ENCODE results near the gene MFN2.
"Not testable (repeated sequence)": the region's sequence is repeated elsewhere in the genome, so short reads cannot be mapped to it uniquely, and the experiment has no call there.

Gene MFN2

GRCh38 chr1:12008355-12008754 is 28.1 kb downstream of the MFN2 start:
- H3K4me3 ChIP-seq (ENCODE audit: insufficient read depth, low read depth, low read length); H3K9me3 ChIP-seq (ENCODE audit: control insufficient read depth, low read length); H3K27me3 ChIP-seq (ENCODE audit: control insufficient read depth, insufficient read depth, low read length, poor library complexity, severe bottlenecking); H3K27ac ChIP-seq (ENCODE audit: insufficient read depth, low read depth, low read length, poor library complexity, severe bottlenecking); H3K4me1 ChIP-seq (ENCODE audit: control insufficient read depth, insufficient read depth, low read length): not testable (repeated sequence)
- WGBS, 2 experiments, result 95% methylated on average over 33 of the region's 33 CpGs
- peaks cover 64% of the 10 kb centered on the region for H3K36me3 ChIP-seq (ENCODE audit: control insufficient read depth, insufficient read depth, low read length)

DNA sequence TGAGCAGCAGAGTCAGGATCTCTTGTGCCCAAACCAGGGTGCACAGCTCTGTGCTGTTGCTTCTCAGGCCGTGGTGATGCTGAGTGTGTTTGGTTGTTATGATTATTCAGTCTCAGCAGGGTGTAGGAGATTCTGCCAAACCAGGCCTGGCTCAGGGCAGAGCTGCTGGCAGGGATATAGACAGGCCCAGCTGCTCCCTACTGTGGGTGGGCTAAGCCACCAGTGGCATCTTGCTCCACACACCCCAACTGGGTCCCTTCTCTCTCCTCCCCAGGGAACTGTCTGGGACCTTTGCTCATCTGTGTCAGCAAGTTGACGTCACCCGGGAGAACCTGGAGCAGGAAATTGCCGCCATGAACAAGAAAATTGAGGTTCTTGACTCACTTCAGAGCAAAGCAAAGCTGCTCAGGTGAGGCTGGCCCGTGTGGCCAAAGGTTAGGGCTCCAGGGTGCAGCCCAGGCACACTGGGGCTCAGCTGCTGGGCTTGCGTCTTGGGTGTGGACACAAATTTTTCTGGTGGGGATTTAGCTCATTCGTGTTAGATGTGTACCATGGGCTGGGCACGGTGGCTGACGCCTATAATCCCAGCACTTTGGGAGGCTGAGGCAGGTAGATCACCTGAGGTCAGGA is 29.2 kb downstream of the MFN2 start:
- Histone ChIP-seq H3K4me3 (ENCODE audit: insufficient read depth, low read depth, low read length) (no peak overlapping the region), H3K9me3 (ENCODE audit: control insufficient read depth, low read length) (no peaks in the 10 kb centered on the region), H3K36me3 (ENCODE audit: control insufficient read depth, insufficient read depth, low read length) (peaks cover 55% of the 10 kb centered on the region), H3K27me3 (ENCODE audit: control insufficient read depth, insufficient read depth, low read length, poor library complexity, severe bottlenecking) (no peaks in the 10 kb centered on the region), H3K27ac (ENCODE audit: insufficient read depth, low read depth, low read length, poor library complexity, severe bottlenecking) (no peak overlapping the region), H3K4me1 (ENCODE audit: control insufficient read depth, insufficient read depth, low read length) (no peaks in the 10 kb centered on the region)
- WGBS, 2 experiments, result 96 to 97% methylated on average over 9 of the region's 9 CpGs

- Histone ChIP-seq H3K27me3 (ENCODE audit: control insufficient read depth, insufficient read depth, low read length, poor library complexity, severe bottlenecking) (no peaks in the 10 kb centered on the region), H3K4me1 (ENCODE audit: control insufficient read depth, insufficient read depth, low read length) (no peaks in the 10 kb centered on the region), H3K36me3 (ENCODE audit: control insufficient read depth, insufficient read depth, low read length) (peaks cover 44% of the 10 kb centered on the region), H3K9me3 (ENCODE audit: control insufficient read depth, low read length) (no peaks in the 10 kb centered on the region), H3K4me3 (ENCODE audit: insufficient read depth, low read depth, low read length) (no peak overlapping the region), H3K27ac (ENCODE audit: insufficient read depth, low read depth, low read length, poor library complexity, severe bottlenecking) (no peak overlapping the region)
- 92 to 95% methylated on average over 15 to 16 of the region's 16 CpGs for WGBS, 2 experiments
Measured at GRCh38 chr1:12010746-12011570, 30.7 kb downstream of the MFN2 start.

- no peak overlapping the region for H3K4me3 ChIP-seq (ENCODE audit: insufficient read depth, low read depth, low read length)
- H3K4me1 ChIP-seq (ENCODE audit: control insufficient read depth, insufficient read depth, low read length), result no peaks in the 10 kb centered on the region
- H3K36me3 ChIP-seq (ENCODE audit: control insufficient read depth, insufficient read depth, low read length), result peaks cover 35% of the 10 kb centered on the region
- WGBS, 2 experiments, result 92 to 94% methylated on average over 4 of the region's 4 CpGs
- H3K27me3 ChIP-seq (ENCODE audit: control insufficient read depth, insufficient read depth, low read length, poor library complexity, severe bottlenecking), result no peaks in the 10 kb centered on the region
- no peaks in the 10 kb centered on the region for H3K9me3 ChIP-seq (ENCODE audit: control insufficient read depth, low read length)
- no peak overlapping the region for H3K27ac ChIP-seq (ENCODE audit: insufficient read depth, low read depth, low read length, poor library complexity, severe bottlenecking)
Measured at GRCh38 chr1:12011998-12012397, 31.8 kb downstream of the MFN2 start.

GRCh38 chr1:12012560-12013316 is 32.5 kb downstream of the MFN2 start:
- no peaks in the 10 kb centered on the region for H3K4me1 ChIP-seq (ENCODE audit: control insufficient read depth, insufficient read depth, low read length)
- no peak overlapping the region for H3K4me3 ChIP-seq (ENCODE audit: insufficient read depth, low read depth, low read length)
- no peaks in the 10 kb centered on the region for H3K27me3 ChIP-seq (ENCODE audit: control insufficient read depth, insufficient read depth, low read length, poor library complexity, severe bottlenecking)
- H3K9me3 ChIP-seq (ENCODE audit: control insufficient read depth, low read length), result no peaks in the 10 kb centered on the region
- 96 to 99% methylated on average over 8 of the region's 8 CpGs for WGBS, 2 experiments
- peaks cover 31% of the 10 kb centered on the region for H3K36me3 ChIP-seq (ENCODE audit: control insufficient read depth, insufficient read depth, low read length)
- no peak overlapping the region for H3K27ac ChIP-seq (ENCODE audit: insufficient read depth, low read depth, low read length, poor library complexity, severe bottlenecking)

GRCh38 chr1:12014141-12014991 is 34.1 kb downstream of the MFN2 start:
- 90 to 92% methylated on average over 16 of the region's 16 CpGs for WGBS, 2 experiments

DNA sequence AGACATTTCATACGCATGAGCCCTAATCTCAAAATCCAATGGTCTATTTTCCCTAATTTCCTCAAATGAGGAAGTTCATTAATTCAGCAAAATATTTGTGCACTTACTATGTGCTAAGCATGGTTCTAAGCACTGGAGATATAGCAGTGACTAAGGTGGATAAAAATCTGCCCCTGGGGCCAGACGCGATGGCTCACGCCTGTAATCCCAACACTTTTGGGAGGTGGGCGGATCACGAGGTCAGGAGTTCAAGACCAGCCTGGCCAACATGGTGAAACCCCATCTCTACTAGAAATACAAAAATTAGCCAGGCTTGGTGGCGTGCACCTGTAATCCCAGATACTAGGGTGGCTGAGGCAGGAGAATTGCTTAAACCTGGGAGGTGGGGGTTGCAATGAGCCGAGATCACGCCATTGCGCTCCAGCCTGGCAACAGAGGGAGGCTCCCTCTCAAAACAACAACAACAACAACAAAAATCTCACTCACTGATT is 34.8 kb downstream of the MFN2 start:
- H3K4me1 ChIP-seq (ENCODE audit: control insufficient read depth, insufficient read depth, low read length), result no peaks in the 10 kb centered on the region
- no peak overlapping the region for H3K4me3 ChIP-seq (ENCODE audit: insufficient read depth, low read depth, low read length)
- no peaks in the 10 kb centered on the region for H3K27me3 ChIP-seq (ENCODE audit: control insufficient read depth, insufficient read depth, low read length, poor library complexity, severe bottlenecking)
- no peaks in the 10 kb centered on the region for H3K9me3 ChIP-seq (ENCODE audit: control insufficient read depth, low read length)
- peaks cover 21% of the 10 kb centered on the region for H3K36me3 ChIP-seq (ENCODE audit: control insufficient read depth, insufficient read depth, low read length)
- no peak overlapping the region for H3K27ac ChIP-seq (ENCODE audit: insufficient read depth, low read depth, low read length, poor library complexity, severe bottlenecking)
- WGBS, 2 experiments, result 93 to 96% methylated on average over 10 of the region's 10 CpGs

More at GRCh38 chr1:12014141-12014991, 34.1 kb downstream of the MFN2 start:
- Histone ChIP-seq H3K27ac (ENCODE audit: insufficient read depth, low read depth, low read length, poor library complexity, severe bottlenecking) (no peak overlapping the region), H3K4me3 (ENCODE audit: insufficient read depth, low read depth, low read length) (no peak overlapping the region), H3K27me3 (ENCODE audit: control insufficient read depth, insufficient read depth, low read length, poor library complexity, severe bottlenecking) (no peaks in the 10 kb centered on the region), H3K9me3 (ENCODE audit: control insufficient read depth, low read length) (no peaks in the 10 kb centered on the region), H3K4me1 (ENCODE audit: control insufficient read depth, insufficient read depth, low read length) (no peaks in the 10 kb centered on the region), H3K36me3 (ENCODE audit: control insufficient read depth, insufficient read depth, low read length) (peaks cover 27% of the 10 kb centered on the region)

DNA sequence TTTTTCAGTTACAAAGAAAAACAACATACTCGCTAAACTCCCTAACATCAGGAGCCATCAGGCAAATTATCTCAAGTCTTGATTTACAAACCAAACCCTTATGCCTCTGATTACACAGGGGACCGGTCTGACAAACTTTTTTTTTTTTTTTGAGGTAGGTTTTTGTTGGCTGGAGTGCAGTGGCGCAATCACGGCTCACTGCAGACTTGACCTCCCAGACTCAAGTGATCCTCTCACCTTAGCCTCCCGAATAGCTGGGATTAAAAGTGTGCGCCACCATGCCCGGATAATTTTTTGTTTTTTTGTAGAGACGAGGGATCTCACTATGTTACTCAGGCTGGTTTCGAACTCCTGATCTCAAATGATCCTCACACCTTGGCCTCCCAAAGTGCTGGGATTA is 35.3 kb downstream of the MFN2 start:
- H3K27ac ChIP-seq (ENCODE audit: insufficient read depth, low read depth, low read length, poor library complexity, severe bottlenecking), result no peak overlapping the region
- H3K4me3 ChIP-seq (ENCODE audit: insufficient read depth, low read depth, low read length), result no peak overlapping the region
- H3K4me1 ChIP-seq (ENCODE audit: control insufficient read depth, insufficient read depth, low read length), result no peaks in the 10 kb centered on the region
- 93 to 97% methylated on average over 9 of the region's 9 CpGs for WGBS, 2 experiments
- H3K9me3 ChIP-seq (ENCODE audit: control insufficient read depth, low read length), result no peaks in the 10 kb centered on the region
- peaks cover 17% of the 10 kb centered on the region for H3K36me3 ChIP-seq (ENCODE audit: control insufficient read depth, insufficient read depth, low read length)
- H3K27me3 ChIP-seq (ENCODE audit: control insufficient read depth, insufficient read depth, low read length, poor library complexity, severe bottlenecking), result no peaks in the 10 kb centered on the region

- no peaks in the 10 kb centered on the region for H3K27me3 ChIP-seq (ENCODE audit: control insufficient read depth, insufficient read depth, low read length, poor library complexity, severe bottlenecking)
- 95% methylated on average over 3 of the region's 3 CpGs for WGBS, 2 experiments
- H3K4me3 ChIP-seq (ENCODE audit: insufficient read depth, low read depth, low read length), result no peak overlapping the region
- H3K9me3 ChIP-seq (ENCODE audit: control insufficient read depth, low read length), result no peaks in the 10 kb centered on the region
- H3K36me3 ChIP-seq (ENCODE audit: control insufficient read depth, insufficient read depth, low read length), result peaks cover 10% of the 10 kb centered on the region
- no peak overlapping the region for H3K27ac ChIP-seq (ENCODE audit: insufficient read depth, low read depth, low read length, poor library complexity, severe bottlenecking)
- H3K4me1 ChIP-seq (ENCODE audit: control insufficient read depth, insufficient read depth, low read length), result no peaks in the 10 kb centered on the region
Measured at GRCh38 chr1:12016182-12016581, 35.9 kb downstream of the MFN2 start.

All from ectodermal cell (in vitro differentiated cells).